Measurements from ENCODE around the gene SETD2.

Gene SETD2

GRCh38 chr3:46996689-46997452, 167.0 kb downstream of the SETD2 start:
- no peak for DNase-seq

GRCh38 chr3:46995901-46996562, 167.9 kb downstream of the SETD2 start:
- no peak for DNase-seq

GRCh38 chr3:46994801-46995731, 168.8 kb downstream of the SETD2 start:
- DNase-seq, result no peak

- no peak for DNase-seq
Measured at GRCh38 chr3:46993986-46994385, 169.9 kb downstream of the SETD2 start.

GRCh38 chr3:46993292-46993691, 170.6 kb downstream of the SETD2 start:
- DNase-seq, result no peak

GRCh38 chr3:46992231-46992630, 171.7 kb downstream of the SETD2 start:
- no peak for DNase-seq

GRCh38 chr3:46991406-46992165, 172.3 kb downstream of the SETD2 start:
- DNase-seq, result no peak

- DNase-seq, result no peak
Measured at GRCh38 chr3:46990573-46991374, 173.1 kb downstream of the SETD2 start.

- DNase-seq, result no peak
Measured at GRCh38 chr3:46989146-46989810, 174.6 kb downstream of the SETD2 start.

- DNase-seq, result no peak
Measured at GRCh38 chr3:46988616-46989015, 175.3 kb downstream of the SETD2 start.

GRCh38 chr3:46987743-46988401, 176.0 kb downstream of the SETD2 start:
- peak; percentile 91 for DNase-seq

GRCh38 chr3:46987319-46987742, 176.6 kb downstream of the SETD2 start:
- no peak for DNase-seq

- DNase-seq, result no peak
Measured at GRCh38 chr3:46986782-46987310, 177.1 kb downstream of the SETD2 start.

GRCh38 chr3:46986055-46986730, 177.7 kb downstream of the SETD2 start:
- no peak for DNase-seq

- DNase-seq, result no peak
Measured at GRCh38 chr3:46985588-46985987, 178.3 kb downstream of the SETD2 start.

GRCh38 chr3:46984591-46985459, 179.1 kb downstream of the SETD2 start:
- DNase-seq, result no peak

- DNase-seq, result no peak
Measured at GRCh38 chr3:46982546-46982945, 181.4 kb downstream of the SETD2 start.

- DNase-seq, result no peak
Measured at GRCh38 chr3:46981932-46982471, 181.9 kb downstream of the SETD2 start.
